ENCODE results near the gene ZNF70.

The ZNF70 gene

GRCh38 chr22:23778577-23778900, 27.6 kb upstream of the ZNF70 start:
- no peak for DNase-seq

DNA sequence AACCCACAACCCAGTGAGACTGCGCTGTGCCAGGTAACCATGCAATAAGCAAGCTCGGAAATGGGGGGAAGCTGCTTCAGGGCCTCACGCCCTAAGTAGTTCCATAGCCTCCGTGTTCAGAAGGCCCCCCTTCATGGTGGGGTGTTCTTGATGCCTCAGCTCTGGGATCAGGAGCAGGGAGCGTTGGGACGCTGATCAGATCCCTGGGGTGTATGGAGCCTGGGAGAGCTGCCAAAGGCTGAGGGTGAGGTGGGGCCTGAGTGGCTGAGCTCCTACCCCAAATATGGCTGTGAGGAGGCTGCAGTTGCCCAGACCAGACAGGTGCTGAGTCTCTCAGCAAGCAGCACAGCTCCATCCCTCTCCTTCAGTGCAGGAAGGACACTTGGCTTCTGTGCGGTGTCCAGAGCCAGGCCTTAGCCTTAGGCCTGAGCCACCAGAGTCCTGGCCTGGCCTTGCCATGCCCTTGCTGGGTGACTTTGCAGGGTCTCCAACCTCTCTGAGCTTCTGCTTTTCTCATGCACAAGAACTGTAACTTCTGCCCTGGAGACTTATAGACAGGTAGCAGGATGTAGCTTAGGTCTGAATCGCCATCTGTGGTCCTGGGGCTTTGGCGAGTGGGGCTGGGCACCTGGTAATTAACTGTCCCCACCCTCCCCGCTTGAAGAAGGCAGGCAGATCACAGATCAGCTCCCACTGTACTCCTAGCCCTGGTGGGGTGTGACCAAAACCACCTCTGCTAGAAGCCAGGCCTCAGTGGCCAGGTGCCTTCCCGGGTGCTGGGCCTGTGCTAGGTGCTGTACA, 27.1 kb upstream of the ZNF70 start:
- DNase-seq: no peak

GRCh38 chr22:23775779-23776375, 25.0 kb upstream of the ZNF70 start:
- no peak for DNase-seq

DNA sequence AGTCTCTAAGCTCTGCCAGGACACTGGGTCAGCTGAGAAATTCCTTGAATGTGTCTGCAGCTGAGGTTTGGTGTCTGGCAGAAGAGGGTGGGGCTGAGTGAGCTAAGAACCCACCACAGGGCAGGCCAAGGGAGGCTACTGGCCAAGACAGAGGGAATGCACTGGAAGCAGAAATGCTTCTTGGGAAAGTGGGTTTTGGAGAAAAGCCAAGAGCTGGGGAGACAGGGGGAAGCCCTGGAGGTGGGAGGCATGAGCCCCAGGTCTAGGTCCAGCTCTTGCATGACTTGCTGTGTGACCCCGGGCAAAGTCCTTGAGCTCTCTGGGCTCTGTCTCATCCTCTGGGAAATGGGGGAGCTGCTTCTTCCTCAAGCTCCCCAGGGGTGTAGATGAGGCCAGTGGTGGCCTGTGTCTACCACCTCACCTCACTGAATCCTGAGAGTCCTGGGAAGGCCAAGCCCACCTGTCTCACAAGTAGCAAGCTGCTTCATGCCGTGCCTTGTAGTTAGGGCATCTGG, 24.1 kb upstream of the ZNF70 start:
- no peak for DNase-seq

DNA sequence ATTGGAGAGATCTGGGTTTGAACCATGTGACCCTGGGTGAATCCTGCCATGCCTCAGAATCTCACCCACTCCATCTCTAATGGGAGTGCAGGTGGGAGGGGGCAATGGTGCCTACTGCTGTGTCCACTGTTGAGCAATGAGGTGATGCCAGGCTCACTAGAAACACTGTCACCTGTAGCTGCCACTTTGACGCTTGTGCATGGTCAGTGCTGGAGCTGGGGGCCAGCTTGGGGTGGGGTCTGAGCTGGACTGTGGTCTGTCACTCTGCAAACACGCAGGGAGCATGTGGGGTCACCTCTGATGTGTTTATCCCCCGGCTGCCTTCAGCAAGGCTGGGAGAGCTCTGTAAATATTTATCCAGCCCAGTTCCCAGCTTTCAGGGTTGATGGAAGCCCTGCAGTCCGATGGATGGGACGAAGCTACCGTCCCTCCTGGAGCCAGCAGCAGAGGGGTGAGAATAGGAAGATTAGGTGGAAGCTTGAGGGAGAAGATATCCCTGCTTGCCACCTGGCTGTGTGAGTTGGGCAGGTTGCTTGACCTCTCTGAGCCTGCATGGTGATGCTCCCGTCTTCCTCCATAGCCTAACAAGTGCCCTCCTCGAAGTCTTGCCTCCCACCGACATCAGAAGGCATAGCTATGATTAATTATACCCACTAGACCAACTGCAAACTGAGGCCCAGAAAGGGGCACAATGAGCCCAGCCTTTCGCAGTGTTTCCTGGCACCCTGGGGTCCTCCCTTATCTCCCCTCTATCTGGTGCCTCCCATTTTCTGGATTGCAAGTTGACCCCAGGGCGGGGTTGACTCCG, 23.4 kb upstream of the ZNF70 start:
- no peak for DNase-seq

DNA sequence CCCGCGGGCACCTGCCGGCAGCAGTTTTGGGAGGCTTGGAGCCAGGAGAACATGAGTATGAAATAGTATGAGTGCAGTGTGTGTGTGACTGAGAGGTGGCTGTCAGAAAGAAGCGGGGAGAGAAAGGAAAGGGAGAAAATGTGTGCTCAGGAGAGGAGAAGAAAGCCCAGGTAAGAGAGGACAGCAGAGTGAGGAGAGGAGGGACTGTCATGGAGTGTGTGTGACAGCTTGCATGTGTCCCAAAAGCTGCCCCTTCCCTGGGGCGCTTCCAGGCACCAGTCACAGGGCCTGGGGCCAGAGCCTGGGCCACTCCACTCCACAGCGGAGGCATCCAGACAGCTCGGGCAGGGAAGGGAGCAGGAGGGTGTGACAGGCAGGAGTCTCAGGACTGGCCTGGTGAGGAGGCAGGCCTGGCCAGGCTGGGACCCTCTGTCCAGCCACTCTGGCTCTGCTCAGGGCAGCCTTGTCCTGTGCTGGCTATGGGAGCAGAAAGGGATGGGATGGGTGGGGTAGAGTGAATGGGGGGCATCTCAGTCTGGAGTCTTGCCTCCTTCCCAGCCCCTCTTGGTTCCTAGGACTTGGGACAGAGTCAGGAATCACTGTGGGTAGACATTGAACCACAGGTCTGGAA, 22.7 kb upstream of the ZNF70 start:
- DNase-seq: no peak

DNA sequence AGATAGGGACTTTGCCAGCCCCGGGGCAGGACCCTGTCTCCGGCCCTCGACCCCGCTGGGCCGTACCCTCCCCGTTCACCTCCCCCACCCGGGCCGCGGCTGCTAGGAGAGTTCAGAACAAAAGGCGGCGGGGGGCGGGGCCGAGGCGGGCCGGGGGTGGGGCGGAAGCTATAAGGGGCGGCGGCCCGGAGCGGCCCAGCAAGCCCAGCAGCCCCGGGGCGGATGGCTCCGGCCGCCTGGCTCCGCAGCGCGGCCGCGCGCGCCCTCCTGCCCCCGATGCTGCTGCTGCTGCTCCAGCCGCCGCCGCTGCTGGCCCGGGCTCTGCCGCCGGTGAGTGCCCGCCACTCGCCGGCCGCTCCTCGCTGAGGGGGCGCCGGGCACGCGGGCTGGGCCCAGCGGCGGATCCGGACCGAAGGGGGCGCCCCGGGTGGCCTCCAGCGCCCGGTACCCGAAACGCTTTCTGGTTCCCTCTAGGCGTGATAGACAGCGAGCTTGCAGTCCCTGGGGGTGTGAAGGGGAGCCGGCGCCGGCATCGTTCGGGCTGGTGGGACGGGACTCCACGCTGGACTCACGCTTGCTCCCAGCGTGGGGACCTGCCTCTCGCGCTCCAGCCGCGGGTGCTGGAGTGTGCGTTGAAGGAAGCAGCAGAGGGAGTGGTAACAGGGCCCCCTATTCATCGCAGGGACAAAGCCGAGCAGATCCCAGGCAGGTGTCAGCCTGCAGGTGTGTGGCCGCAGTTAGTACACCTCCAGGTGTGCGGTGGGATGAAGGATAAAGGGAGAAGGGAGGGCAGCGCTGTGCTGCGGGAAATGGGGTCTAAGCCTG, 21.9 kb upstream of the ZNF70 start, which contains the start of gene MMP11:
Gene MMP11 (plus strand): TSS at position 201 of the 825 bp plus-strand sequence. CDS start 22 bp downstream, at position 223.
- peak; percentile 52 for DNase-seq

DNA sequence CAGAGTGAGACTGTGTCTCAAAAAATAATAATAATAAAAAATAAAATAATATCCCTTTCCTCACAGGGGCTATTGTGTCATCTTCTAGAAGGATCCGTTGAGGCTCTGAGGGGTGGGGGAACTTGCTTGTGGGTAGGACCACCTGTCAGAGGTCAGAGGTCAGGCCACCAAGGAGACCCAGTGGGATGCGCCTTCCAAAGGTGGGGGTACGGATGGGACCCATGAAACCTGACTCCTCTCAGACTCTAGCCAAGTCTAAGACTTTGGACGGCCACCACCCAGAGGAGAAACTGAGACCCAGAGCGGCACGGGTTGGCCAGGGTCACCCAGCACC, 21.4 kb upstream of the ZNF70 start:
- no peak for DNase-seq

DNA sequence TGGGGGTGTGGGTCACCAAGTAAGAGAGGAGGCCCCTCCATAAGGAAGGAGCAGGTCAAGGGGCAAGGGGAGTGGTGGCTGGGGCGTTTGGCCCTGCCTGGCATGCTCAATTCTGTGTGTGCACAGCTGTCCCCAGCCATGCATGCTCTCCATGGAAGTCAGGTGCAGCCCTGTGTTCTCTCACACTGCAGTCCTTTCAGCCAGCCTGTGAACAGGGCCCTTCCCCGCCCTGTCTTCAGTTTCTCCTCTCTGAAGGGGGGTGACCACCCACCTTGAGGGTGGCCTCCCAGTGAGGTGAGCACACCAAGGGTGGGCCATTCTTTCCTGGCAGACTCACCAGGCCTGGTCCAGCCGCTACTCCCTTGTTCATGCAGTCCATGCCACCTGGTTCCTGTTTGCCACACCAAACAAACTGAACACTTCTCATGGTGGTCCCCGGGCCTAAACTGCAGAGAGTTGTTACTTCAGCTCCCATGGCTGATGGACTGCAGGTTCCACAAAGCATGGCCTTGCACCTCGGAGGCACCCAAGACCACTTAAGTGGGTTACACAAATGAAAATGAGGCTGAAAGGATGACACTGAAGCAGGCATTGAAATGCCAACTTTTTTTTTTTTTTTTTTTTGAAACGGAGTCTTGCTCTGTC, 18.5 kb upstream of the ZNF70 start:
- no peak for DNase-seq

DNA sequence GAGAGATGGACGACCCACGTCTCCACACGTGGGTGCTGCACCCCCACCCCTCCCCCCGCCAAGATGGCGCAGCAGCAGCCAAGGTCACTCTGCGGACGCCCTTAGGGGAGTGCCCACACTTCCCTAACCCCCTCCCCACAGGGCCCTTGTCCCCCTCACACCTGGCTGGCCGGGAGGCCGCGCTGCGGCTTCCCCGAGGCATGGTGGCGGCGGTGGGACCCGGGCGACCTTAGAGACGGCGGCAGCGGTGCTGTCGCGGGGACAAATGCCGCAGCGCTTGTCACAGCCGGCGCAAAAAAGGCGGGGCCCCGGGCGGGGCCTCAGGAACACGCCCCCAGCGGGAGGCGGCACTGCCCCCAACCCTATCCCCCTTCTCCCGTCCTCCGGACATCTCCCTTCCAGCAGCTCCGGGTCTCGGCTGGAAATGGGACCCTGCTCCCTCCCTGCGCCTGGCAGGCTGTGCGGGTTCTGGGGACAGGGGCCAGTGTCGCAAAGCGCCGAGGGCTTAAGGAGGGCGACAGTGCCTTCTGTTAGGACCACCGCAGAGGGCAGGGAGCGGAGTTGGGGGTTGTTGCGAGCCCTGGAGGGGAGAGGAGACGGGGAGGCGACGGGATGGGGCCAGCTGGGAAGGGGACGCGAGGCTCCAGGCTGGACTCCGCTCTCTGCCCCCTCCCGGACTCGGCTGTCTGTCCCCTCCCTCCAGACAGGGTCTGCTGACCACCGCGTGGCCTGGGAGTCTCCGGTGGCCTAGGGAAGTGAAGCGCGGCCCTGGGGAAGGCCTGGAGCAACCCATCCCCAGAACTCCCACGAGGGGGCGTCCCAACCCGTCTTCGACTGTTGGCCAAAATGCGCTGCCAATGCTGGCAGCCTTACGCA, 17.0 kb upstream of the ZNF70 start, which contains the start of gene CHCHD10:
Gene CHCHD10 (minus strand): TSS at position 300 of the 876 bp plus-strand sequence. CDS start 98 bp downstream, at position 202.
- DNase-seq: peak; percentile 71

GRCh38 chr22:23767303-23767672, 16.4 kb upstream of the ZNF70 start:
- no peak for DNase-seq

DNA sequence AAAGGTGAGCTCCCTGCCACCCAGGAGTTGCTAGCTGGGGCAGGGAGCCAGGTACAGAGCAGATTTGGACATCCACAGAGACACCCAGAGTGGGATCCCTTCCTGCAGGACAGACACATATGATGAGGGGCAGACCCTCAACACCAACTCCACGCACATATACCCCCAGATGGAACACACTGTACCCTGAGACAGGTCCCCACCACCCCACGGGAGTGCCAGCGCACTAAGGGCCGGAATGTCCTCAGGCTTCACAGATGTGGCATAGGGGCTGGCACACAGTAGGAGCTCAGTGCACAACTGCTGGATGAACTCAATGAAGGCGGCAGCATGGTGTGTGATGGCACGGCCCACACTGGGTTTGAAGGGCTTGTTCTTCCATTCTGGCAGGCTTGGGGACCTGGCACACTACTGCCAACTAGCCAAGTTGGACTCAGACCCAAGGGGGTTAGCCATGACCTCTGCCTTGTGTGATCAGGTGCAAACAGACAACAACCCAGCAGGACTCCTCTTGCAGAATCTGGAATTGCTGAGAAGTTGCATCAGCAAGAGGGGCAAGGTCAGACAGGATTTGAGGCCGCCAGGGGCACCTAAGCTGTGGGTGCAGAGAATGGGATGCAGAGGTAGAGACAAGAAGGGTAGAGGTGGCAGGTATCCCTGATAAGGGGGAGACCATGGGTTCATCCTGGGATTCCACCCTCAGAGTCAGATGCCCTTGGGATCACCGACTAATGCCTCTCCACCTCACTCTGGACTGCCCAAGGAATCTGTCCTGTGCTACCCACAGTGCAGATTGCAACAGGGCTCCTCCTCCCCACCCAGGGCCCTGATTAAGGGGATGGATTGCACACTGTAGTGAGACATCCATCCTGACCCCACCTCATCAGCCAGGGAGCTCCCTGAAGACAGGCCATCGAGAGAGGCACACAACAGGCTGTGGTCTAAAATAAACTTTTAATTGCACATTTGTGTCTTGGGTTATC, 14.3 kb upstream of the ZNF70 start:
- DNase-seq: no peak

- DNase-seq: no peak
These were observed 13.0 kb upstream of the ZNF70 start for GRCh38 chr22:23763954-23764353.

DNA sequence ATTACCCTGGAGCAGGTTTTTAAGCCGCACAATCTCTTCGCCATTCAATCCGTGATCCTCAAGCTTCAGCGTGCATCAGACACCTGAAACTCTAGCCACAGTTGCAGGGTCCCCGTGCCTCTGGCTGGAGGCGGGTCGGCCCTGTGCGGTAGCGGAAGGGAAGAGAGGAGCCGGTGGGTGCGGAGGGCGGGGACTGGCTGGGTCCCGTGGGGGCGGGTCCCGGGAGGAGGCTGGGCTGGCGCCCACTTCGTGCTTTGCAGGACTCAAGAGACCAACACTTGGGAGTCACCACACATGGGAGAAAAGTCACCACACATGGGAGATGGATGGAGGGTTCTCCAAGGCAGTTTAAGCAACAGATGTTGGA, 12.7 kb upstream of the ZNF70 start:
- DNase-seq: peak; percentile 29

DNA sequence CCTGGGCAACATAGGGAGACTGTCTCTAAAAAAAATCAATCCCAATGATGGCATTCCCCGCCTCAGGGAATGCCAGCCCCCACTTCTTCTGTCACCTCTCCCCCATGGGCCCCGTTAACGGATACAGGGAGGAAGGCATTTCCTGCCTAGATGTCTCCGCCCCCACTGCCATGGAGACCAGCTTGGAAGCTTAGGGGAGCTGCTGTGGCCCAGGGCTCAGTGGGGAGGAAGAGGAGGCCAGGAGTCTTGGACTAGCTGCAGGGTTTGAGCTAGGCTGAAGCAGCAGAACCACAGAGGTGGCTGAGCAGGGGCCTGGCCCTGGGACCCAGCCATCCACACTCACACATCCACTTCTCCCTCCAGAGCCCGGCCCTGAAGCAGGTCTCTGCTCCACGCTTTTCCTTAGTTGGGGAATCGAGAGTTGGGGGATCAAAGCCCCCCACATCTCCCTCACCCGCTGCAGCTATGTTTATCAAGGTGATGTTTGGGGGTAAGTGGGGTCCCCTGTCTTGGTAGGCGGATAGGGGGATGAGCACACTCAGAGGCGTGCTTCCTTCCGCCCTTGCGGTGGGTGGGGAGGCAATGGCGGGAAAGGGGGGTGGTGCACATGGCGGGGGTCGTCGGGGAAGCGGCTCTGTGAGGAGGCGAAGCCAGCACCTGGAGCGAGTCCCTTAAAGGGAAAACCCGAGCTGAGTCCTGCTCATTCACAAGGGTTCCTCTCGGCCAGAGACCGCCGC, 12.1 kb upstream of the ZNF70 start, which contains the start of gene C22orf15:
Gene C22orf15 (plus strand): TSS at position 149 of the 737 bp plus-strand sequence. CDS start 317 bp downstream, at position 466.
- DNase-seq: no peak

DNA sequence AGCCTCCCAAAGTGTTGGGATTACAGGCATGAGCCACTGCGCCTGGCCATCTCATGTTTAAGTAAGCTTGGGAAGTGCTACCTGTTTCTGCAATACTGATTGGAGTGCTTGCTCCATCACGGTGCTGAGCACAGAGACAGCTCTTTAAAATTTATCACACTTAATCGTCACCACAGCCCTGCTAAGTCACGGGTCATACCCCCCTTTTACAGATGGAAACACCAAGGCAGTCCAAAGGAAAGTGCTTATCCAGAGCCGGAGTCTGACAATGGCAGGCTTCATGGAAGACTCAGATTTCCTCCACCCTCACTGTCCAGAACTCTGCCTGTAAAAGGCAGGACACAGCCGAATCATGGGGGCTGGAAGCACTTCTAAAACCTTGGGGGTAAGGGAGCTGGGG, 9.1 kb upstream of the ZNF70 start:
- no peak for DNase-seq

- DNase-seq: no peak
These were observed 8.7 kb upstream of the ZNF70 start for GRCh38 chr22:23759566-23759965.

DNA sequence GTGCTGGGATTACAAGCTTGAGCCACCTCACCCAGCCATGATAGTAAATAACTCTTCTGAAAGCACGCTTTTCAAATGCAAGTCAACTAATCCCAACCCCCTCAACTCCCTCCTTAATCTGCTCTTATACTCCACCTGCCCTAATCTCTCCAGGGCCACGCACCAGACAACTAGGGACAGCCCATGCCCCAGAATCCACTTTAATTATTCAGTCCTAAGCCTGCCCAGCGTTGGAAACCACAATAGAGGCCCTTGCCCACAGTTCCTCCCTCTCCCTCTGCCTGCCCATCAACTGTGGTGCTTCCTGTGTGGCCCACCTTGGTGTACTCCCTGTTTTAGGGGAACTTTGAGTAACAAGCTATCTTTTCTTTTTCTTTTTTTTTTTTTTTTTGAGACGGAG, 6.0 kb upstream of the ZNF70 start:
- DNase-seq: no peak

- DNase-seq: no peak
These were observed 4.8 kb upstream of the ZNF70 start for GRCh38 chr22:23755711-23756110.
